IMR-90 (cell line): Measurements from ENCODE around the gene CNTN4.

Experiments used
- BHLHE40 ChIP-seq: fragments of 150-350 bp; IDR thresholded peaks from 2 replicates; pipeline ENCODE4 v1.6.1; 2016; ENCODE audit warnings: mild to moderate bottlenecking, low read depth, low read length
- CEBPB ChIP-seq: IDR thresholded peaks from 2 replicates; pipeline ENCODE4 v1.6.1; 2012; ENCODE audit warnings: low read depth, low read length, improper control_type of control experiment
- CHD1 ChIP-seq: IDR thresholded peaks from 2 replicates; pipeline ENCODE4 v1.6.1; 2012; ENCODE audit warnings: low read depth, low read length, improper control_type of control experiment
- FOS ChIP-seq: fragments of 150-350 bp; IDR thresholded peaks from 2 replicates; pipeline ENCODE4 v1.6.1; 2016; ENCODE audit warnings: low read depth, low read length
- MAFK ChIP-seq: IDR thresholded peaks from 2 replicates; pipeline ENCODE4 v1.6.1; 2012; ENCODE audit warnings: low read depth, low read length, improper control_type of control experiment
- MAZ ChIP-seq: IDR thresholded peaks from 2 replicates; pipeline ENCODE4 v1.6.1; 2012; ENCODE audit warnings: low read depth, mild to moderate bottlenecking, low read length, improper control_type of control experiment, moderate library complexity, borderline replicate concordance
- POLR2A ChIP-seq: IDR thresholded peaks from 2 replicates; pipeline ENCODE4 v1.6.1; 2012; ENCODE audit warnings: mild to moderate bottlenecking, low read depth, low read length
- RAD21 ChIP-seq: IDR thresholded peaks from 2 replicates; pipeline ENCODE4 v1.6.1; 2012; ENCODE audit warnings: low read length, improper control_type of control experiment
- RCOR1 ChIP-seq: IDR thresholded peaks from 2 replicates; pipeline ENCODE4 v1.6.1; 2012; ENCODE audit warnings: mild to moderate bottlenecking, low read length, improper control_type of control experiment; ENCODE audit not compliant: insufficient replicate concordance
- SMC3 ChIP-seq: fragments of 150-350 bp; IDR thresholded peaks from 2 replicates; pipeline ENCODE4 v1.6.1; 2016; ENCODE audit warnings: low read depth, mild to moderate bottlenecking, antibody characterized with exemption, low read length, moderate library complexity
- TF ChIP-seq, protein P1 (sequence below): conservative IDR thresholded peaks from 2 replicates; pipeline ENCODE4 v1.5.1; 2012; ENCODE audit warnings: mild to moderate bottlenecking, low read depth, low read length, improper control_type of control experiment
- TF ChIP-seq, protein P2 (sequence below): fragments of 150-350 bp; IDR thresholded peaks from 2 replicates; pipeline ENCODE4 v1.6.1; 2017; ENCODE audit warnings: mild to moderate bottlenecking, antibody characterized with exemption, low read length, low read depth

DNA sequence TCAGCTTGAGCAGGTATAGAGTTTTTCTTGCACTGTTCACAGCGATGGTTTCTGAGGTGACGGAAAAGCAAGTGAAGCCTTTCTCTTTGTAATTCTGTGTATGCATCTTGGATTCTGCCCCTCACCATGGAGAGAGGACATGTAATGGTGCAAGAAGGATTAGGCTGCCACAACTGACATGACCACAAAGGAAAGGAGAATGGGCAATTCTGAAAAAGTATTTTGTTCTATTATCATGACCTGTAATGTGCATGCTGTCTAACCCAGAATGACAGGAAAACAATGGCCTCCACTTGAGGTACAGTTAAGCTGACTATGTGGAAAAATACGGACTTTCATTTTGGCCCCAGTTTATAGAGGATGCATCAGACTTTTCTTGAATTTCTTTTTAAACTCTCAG is 784.6 kb downstream of the CNTN4 start:
- TF ChIP-seq, protein P1, sequence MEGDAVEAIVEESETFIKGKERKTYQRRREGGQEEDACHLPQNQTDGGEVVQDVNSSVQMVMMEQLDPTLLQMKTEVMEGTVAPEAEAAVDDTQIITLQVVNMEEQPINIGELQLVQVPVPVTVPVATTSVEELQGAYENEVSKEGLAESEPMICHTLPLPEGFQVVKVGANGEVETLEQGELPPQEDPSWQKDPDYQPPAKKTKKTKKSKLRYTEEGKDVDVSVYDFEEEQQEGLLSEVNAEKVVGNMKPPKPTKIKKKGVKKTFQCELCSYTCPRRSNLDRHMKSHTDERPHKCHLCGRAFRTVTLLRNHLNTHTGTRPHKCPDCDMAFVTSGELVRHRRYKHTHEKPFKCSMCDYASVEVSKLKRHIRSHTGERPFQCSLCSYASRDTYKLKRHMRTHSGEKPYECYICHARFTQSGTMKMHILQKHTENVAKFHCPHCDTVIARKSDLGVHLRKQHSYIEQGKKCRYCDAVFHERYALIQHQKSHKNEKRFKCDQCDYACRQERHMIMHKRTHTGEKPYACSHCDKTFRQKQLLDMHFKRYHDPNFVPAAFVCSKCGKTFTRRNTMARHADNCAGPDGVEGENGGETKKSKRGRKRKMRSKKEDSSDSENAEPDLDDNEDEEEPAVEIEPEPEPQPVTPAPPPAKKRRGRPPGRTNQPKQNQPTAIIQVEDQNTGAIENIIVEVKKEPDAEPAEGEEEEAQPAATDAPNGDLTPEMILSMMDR = no peak
- TF ChIP-seq RAD21 (no peak), POLR2A (no peak), MAFK (no peak), BHLHE40 (no peak), CHD1 (no peak), RCOR1 (no peak), CEBPB (no peak), SMC3 (no peak), FOS (no peak), MAZ (no peak)
- TF ChIP-seq, protein P2, sequence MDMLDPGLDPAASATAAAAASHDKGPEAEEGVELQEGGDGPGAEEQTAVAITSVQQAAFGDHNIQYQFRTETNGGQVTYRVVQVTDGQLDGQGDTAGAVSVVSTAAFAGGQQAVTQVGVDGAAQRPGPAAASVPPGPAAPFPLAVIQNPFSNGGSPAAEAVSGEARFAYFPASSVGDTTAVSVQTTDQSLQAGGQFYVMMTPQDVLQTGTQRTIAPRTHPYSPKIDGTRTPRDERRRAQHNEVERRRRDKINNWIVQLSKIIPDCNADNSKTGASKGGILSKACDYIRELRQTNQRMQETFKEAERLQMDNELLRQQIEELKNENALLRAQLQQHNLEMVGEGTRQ = no peak
